Upper lobe of left lung (tissue), 4 donors: ENCODE data around the gene RPGR.

Source experiments
- POLR2AphosphoS5 ChIP-seq, 2 donors: sonication (generic); formaldehyde crosslinking; IDR thresholded peaks; one replicate each; pipeline ENCODE4 v1.5.1; 2017; ENCODE audit warnings: antibody characterized with exemption in 2 of 2
- TF ChIP-seq, protein P1 (sequence below), 6 experiments: fragments of 450-650 bp in 4 of 6; fragments of 200-600 bp in 2 of 6; sonication (generic) in 2 of 6; IDR thresholded peaks; one replicate each; pipeline ENCODE4 v1.5.1; 2016 to 2019; ENCODE audit warnings: antibody characterized with exemption in 6 of 6

DNA sequence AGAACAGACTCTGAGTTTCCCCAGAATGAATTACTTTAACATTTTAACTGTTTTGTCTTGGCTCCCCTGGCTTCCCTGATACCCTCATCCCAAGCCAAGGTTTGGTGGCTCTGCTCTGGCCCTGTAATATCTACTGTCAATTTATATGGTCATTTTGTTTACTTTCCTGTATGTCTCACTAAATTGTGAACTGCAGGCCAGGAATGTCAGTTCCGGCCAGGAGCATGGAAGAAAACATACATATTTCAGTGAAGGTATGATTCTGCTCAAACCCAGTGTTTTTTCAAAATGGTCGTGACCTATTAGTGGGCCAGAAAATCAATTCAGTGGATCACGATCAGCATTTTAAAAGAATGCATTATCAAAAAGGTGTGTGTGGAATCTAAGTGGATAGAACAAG is 1.2 kb downstream of the RPGR start:
- TF ChIP-seq, protein P1, sequence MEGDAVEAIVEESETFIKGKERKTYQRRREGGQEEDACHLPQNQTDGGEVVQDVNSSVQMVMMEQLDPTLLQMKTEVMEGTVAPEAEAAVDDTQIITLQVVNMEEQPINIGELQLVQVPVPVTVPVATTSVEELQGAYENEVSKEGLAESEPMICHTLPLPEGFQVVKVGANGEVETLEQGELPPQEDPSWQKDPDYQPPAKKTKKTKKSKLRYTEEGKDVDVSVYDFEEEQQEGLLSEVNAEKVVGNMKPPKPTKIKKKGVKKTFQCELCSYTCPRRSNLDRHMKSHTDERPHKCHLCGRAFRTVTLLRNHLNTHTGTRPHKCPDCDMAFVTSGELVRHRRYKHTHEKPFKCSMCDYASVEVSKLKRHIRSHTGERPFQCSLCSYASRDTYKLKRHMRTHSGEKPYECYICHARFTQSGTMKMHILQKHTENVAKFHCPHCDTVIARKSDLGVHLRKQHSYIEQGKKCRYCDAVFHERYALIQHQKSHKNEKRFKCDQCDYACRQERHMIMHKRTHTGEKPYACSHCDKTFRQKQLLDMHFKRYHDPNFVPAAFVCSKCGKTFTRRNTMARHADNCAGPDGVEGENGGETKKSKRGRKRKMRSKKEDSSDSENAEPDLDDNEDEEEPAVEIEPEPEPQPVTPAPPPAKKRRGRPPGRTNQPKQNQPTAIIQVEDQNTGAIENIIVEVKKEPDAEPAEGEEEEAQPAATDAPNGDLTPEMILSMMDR (IDR thresholded peaks at IDR 0.05), result no peak
- no peak for TF ChIP-seq POLR2AphosphoS5 (IDR thresholded peaks at IDR 0.05)
